ENCODE data around the gene KIF11. TPM values are rescaled to one million over a fixed set of nuclear protein-coding genes. Genes with fewer than 3 reads are reported as not detected.
A peak's percentile ranks its signal among the peaks of the same experiment; 100 is the strongest.

KIF11 gene
- total and polyA plus RNA-seq, 9 of the 15 experiments (the other 6 are each of a cell fraction or from before 2014, with no cell fraction given) = 11.3 to 54.4 (median 29.2) TPM

DNA sequence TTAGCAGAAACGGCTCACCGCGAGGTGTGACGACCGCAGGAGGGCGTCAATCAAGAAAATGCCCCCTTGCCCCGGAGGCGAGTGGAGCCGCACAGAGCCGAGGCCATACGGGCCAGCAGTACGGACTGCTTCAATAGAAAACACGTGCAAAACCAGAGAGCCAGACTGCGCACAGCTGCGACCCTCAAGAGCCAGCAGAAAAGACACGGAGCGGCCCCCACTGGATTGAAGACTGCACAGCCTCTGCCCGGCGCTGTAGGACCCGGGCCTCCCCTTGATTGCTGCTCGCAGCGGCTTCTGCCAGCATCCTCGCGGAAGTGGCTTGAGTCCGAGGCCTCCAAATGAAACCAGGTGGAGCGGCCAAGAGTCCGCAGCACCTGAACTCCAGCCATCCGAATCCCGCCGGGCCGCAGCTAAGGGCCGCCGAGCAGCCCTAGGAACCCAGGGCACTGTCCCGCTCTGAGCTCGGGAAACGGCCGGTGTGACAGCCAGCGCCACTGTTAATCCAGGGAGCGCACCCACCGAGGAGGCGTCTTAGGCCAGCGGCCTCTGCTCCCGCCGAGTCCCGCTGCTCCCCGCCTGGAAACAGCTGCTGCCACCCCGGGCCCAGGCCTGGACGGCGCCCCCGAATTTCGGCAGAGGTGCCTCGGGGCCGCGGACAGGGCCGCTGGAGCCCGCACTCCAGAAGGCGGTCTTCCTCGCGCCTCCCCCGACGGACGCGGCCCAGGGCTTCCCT lies 96.2 kb downstream of the KIF11 start:
- in situ Hi-C loops (cut with MboI) (no loop called here), intact Hi-C loops (cut with micrococcal nuclease) (loop anchor here (2.0 kb wide), 1 partner anchor 142 kb away; no protein-coding TSS in a partner anchor)
- H3K9ac ChIP-seq (ENCODE audit: insufficient read depth in 1 of 2, low read depth in 2 of 2, low read length in 2 of 2) = peak overlapping the region; percentile 75 to 92
- FAIRE-seq = peak; percentile 66
- peak overlapping the region; percentile 93 for H3K4me3 ChIP-seq
- H3K4me2 ChIP-seq (ENCODE audit: insufficient read depth, low read length) = peak overlapping the region; percentile 71
- H4K20me1 ChIP-seq (replicated peaks; ENCODE audit: control insufficient read depth, insufficient read depth, low read length) = 0 out of 2 replicates have a peak, but pooled peaks cover 4% of the 10 kb centered on the region
- ChIA-PET POLR2A (interaction anchor here (0.5 to 1.9 kb wide), 9 partner anchors 19 to 426 kb away, joined by 3 to 4 read pairs (median 3); no protein-coding TSS in a partner anchor), CTCF (ENCODE audit: low intra/inter-chr PET ratio) (interaction anchor here (0.7 to 0.9 kb wide), 2 partner anchors 65 to 160 kb away, joined by 3 read pairs; no protein-coding TSS in a partner anchor)
- peak overlapping the region; percentile 60 for H2AFZ ChIP-seq (ENCODE audit: low read depth, low read length)
- no TSS peak for BruUV-seq (replicated peaks)
- H3K9me3 ChIP-seq (replicated peaks; ENCODE audit: control insufficient read depth, insufficient read depth, low read depth, low read length) = peaks cover 4% of the 10 kb centered on the region; the same call in 1 of the 2 replicates
- peaks cover 66% of the 10 kb centered on the region for H3K79me2 ChIP-seq (ENCODE audit: control insufficient read depth, insufficient read depth, low read length)
- H3K36me3 ChIP-seq (ENCODE audit: control insufficient read depth, insufficient read depth, low read length) = peaks cover 34% of the 10 kb centered on the region
- ATAC-seq = peak; percentile 26
- peak overlapping the region; percentile 82 for H3K27ac ChIP-seq (ENCODE audit: extremely low read depth, low read depth, low read length)
- peaks cover 7 to 33% of the 10 kb centered on the region in 2 experiments; a peak in 4 of 5 replicates for H3K4me1 ChIP-seq (replicated peaks in 1 of 2; ENCODE audit: control insufficient read depth in 2 of 2, insufficient read depth in 2 of 2, low read length in 2 of 2)
- DNase-seq (ENCODE audit: extremely low read depth in 1 of 4, low spot score in 3 of 4) = peak in 3 of 4 experiments; percentile 51 to 71 (median 55)
- H3K27me3 ChIP-seq (ENCODE audit: control insufficient read depth in 2 of 2, insufficient read depth in 2 of 2, low read length in 2 of 2) = no peaks in the 10 kb centered on the region
- WGBS (ENCODE audit: insufficient coverage, low coverage, missing lambda C conversion rate) = under 1% methylated on average over 41 of the region's 63 CpGs
- H3K9me1 ChIP-seq (ENCODE audit: control insufficient read depth, insufficient read depth, low read length) = no peaks in the 10 kb centered on the region
- TF ChIP-seq ZFP30 (CRISPR knock-in tag; IDR thresholded peaks at IDR 0.05; ENCODE audit: borderline replicate concordance) = no peak
- TF ChIP-seq HMGN3 (IDR thresholded peaks at IDR 0.05; ENCODE audit: borderline replicate concordance, extremely low read depth, insufficient read length, low read depth, low read length) = peak; percentile 14
- TF ChIP-seq, protein P1, sequence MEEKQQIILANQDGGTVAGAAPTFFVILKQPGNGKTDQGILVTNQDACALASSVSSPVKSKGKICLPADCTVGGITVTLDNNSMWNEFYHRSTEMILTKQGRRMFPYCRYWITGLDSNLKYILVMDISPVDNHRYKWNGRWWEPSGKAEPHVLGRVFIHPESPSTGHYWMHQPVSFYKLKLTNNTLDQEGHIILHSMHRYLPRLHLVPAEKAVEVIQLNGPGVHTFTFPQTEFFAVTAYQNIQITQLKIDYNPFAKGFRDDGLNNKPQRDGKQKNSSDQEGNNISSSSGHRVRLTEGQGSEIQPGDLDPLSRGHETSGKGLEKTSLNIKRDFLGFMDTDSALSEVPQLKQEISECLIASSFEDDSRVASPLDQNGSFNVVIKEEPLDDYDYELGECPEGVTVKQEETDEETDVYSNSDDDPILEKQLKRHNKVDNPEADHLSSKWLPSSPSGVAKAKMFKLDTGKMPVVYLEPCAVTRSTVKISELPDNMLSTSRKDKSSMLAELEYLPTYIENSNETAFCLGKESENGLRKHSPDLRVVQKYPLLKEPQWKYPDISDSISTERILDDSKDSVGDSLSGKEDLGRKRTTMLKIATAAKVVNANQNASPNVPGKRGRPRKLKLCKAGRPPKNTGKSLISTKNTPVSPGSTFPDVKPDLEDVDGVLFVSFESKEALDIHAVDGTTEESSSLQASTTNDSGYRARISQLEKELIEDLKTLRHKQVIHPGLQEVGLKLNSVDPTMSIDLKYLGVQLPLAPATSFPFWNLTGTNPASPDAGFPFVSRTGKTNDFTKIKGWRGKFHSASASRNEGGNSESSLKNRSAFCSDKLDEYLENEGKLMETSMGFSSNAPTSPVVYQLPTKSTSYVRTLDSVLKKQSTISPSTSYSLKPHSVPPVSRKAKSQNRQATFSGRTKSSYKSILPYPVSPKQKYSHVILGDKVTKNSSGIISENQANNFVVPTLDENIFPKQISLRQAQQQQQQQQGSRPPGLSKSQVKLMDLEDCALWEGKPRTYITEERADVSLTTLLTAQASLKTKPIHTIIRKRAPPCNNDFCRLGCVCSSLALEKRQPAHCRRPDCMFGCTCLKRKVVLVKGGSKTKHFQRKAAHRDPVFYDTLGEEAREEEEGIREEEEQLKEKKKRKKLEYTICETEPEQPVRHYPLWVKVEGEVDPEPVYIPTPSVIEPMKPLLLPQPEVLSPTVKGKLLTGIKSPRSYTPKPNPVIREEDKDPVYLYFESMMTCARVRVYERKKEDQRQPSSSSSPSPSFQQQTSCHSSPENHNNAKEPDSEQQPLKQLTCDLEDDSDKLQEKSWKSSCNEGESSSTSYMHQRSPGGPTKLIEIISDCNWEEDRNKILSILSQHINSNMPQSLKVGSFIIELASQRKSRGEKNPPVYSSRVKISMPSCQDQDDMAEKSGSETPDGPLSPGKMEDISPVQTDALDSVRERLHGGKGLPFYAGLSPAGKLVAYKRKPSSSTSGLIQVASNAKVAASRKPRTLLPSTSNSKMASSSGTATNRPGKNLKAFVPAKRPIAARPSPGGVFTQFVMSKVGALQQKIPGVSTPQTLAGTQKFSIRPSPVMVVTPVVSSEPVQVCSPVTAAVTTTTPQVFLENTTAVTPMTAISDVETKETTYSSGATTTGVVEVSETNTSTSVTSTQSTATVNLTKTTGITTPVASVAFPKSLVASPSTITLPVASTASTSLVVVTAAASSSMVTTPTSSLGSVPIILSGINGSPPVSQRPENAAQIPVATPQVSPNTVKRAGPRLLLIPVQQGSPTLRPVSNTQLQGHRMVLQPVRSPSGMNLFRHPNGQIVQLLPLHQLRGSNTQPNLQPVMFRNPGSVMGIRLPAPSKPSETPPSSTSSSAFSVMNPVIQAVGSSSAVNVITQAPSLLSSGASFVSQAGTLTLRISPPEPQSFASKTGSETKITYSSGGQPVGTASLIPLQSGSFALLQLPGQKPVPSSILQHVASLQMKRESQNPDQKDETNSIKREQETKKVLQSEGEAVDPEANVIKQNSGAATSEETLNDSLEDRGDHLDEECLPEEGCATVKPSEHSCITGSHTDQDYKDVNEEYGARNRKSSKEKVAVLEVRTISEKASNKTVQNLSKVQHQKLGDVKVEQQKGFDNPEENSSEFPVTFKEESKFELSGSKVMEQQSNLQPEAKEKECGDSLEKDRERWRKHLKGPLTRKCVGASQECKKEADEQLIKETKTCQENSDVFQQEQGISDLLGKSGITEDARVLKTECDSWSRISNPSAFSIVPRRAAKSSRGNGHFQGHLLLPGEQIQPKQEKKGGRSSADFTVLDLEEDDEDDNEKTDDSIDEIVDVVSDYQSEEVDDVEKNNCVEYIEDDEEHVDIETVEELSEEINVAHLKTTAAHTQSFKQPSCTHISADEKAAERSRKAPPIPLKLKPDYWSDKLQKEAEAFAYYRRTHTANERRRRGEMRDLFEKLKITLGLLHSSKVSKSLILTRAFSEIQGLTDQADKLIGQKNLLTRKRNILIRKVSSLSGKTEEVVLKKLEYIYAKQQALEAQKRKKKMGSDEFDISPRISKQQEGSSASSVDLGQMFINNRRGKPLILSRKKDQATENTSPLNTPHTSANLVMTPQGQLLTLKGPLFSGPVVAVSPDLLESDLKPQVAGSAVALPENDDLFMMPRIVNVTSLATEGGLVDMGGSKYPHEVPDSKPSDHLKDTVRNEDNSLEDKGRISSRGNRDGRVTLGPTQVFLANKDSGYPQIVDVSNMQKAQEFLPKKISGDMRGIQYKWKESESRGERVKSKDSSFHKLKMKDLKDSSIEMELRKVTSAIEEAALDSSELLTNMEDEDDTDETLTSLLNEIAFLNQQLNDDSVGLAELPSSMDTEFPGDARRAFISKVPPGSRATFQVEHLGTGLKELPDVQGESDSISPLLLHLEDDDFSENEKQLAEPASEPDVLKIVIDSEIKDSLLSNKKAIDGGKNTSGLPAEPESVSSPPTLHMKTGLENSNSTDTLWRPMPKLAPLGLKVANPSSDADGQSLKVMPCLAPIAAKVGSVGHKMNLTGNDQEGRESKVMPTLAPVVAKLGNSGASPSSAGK (IDR thresholded peaks at IDR 0.05) = peak; percentile 91
- no peak for TF ChIP-seq STAT5B (CRISPR knock-in tag; IDR thresholded peaks at IDR 0.05)
- TF ChIP-seq, protein P2, sequence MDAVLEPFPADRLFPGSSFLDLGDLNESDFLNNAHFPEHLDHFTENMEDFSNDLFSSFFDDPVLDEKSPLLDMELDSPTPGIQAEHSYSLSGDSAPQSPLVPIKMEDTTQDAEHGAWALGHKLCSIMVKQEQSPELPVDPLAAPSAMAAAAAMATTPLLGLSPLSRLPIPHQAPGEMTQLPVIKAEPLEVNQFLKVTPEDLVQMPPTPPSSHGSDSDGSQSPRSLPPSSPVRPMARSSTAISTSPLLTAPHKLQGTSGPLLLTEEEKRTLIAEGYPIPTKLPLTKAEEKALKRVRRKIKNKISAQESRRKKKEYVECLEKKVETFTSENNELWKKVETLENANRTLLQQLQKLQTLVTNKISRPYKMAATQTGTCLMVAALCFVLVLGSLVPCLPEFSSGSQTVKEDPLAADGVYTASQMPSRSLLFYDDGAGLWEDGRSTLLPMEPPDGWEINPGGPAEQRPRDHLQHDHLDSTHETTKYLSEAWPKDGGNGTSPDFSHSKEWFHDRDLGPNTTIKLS (IDR thresholded peaks at IDR 0.05; ENCODE audit: borderline replicate concordance, low read depth) = no peak
- peak; percentile 7 for TF ChIP-seq RBM22 (IDR thresholded peaks at IDR 0.05; ENCODE audit: low read depth, low read length, poor library complexity, severe bottlenecking)

Data from K562 (cell line).